ENCODE results near the gene TBL3. TPM values are rescaled to one million over a fixed set of nuclear protein-coding genes. Genes with fewer than 3 reads are reported as not detected.

The TBL3 gene
- total RNA-seq, 1 experiment from 2014 or later, result 26.8 TPM

GRCh38 chr16:1941162-1942046 is 30.4 kb upstream of the TBL3 start:
- intact Hi-C loops (cut with micrococcal nuclease), result no loop called here
- Mint-ChIP-seq H3K27me3 (ENCODE audit: insufficient read depth, unreplicated experiment) (no peaks in the 10 kb centered on the region), H3K4me1 (ENCODE audit: insufficient read depth, unreplicated experiment) (peaks cover 5% of the 10 kb centered on the region), H3K4me3 (ENCODE audit: unreplicated experiment) (peak overlapping the region; percentile 87), H3K36me3 (ENCODE audit: insufficient read depth, unreplicated experiment) (peaks cover 22% of the 10 kb centered on the region), H3K9me3 (ENCODE audit: unreplicated experiment) (no peaks in the 10 kb centered on the region), H3K27ac (ENCODE audit: low read depth, unreplicated experiment) (no peak overlapping the region)
- no peak for TF ChIP-seq CTCF (IDR thresholded peaks at IDR 0.05; ENCODE audit: unreplicated experiment)
- no TSS peak for BruUV-seq (replicated peaks)
- DNase-seq (ENCODE audit: unreplicated experiment), result no peak
- CTCF ChIA-PET, result interaction anchor here (0.5 to 1.8 kb wide), 5 partner anchors 10 to 181 kb away, joined by 3 to 8 read pairs (median 3); no protein-coding TSS in a partner anchor
- POLR2A ChIA-PET, result interaction anchor here (1.4 to 2.8 kb wide), 4 partner anchors 17 to 23 kb away, joined by 3 to 33 read pairs (median 8); partner anchors contain the start of genes NDUFB10 and RPS2

- Mint-ChIP-seq H3K4me3 (ENCODE audit: unreplicated experiment) (peak overlapping the region; percentile 87), H3K27me3 (ENCODE audit: insufficient read depth, unreplicated experiment) (no peaks in the 10 kb centered on the region), H3K4me1 (ENCODE audit: insufficient read depth, unreplicated experiment) (peaks cover 5% of the 10 kb centered on the region), H3K36me3 (ENCODE audit: insufficient read depth, unreplicated experiment) (peaks cover 18% of the 10 kb centered on the region), H3K27ac (ENCODE audit: low read depth, unreplicated experiment) (peak overlapping the region; percentile 42), H3K9me3 (ENCODE audit: unreplicated experiment) (no peaks in the 10 kb centered on the region)
- ChIA-PET CTCF (interaction anchor here (0.5 to 1.8 kb wide), 6 partner anchors 9 to 198 kb away, joined by 3 to 8 read pairs (median 4); no protein-coding TSS in a partner anchor), POLR2A (interaction anchor here (0.8 to 2.8 kb wide), 6 partner anchors 10 to 213 kb away, joined by 3 to 33 read pairs (median 10); partner anchors contain the start of genes NDUFB10, RPS2 and TRAF7)
- DNase-seq (ENCODE audit: unreplicated experiment), result peak; percentile 66
- no TSS peak for BruUV-seq (replicated peaks)
- no peak for TF ChIP-seq CTCF (IDR thresholded peaks at IDR 0.05; ENCODE audit: unreplicated experiment)
- intact Hi-C loops (cut with micrococcal nuclease), result no loop called here
Observed at GRCh38 chr16:1942047-1942809, 29.6 kb upstream of the TBL3 start.

GRCh38 chr16:1942810-1943726 is 28.8 kb upstream of the TBL3 start, which contains the start of gene MSRB1:
Gene MSRB1, minus strand, starts transcription at chr16:1943199. Its CDS starts 43 bp downstream, at chr16:1943156.
- peaks cover 5% of the 10 kb centered on the region for H3K4me1 Mint-ChIP-seq (ENCODE audit: insufficient read depth, unreplicated experiment)
- intact Hi-C loops (cut with micrococcal nuclease), result no loop called here
- peak within 1 kb of the TSS; percentile 42 for H3K27ac Mint-ChIP-seq (ENCODE audit: low read depth, unreplicated experiment)
- BruUV-seq (replicated peaks), result no TSS peak
- TF ChIP-seq CTCF (IDR thresholded peaks at IDR 0.05; ENCODE audit: unreplicated experiment), result no peak
- peak within 1 kb of the TSS; percentile 87 for H3K4me3 Mint-ChIP-seq (ENCODE audit: unreplicated experiment)
- H3K27me3 Mint-ChIP-seq (ENCODE audit: insufficient read depth, unreplicated experiment), result no peaks in the 10 kb centered on the region
- H3K9me3 Mint-ChIP-seq (ENCODE audit: unreplicated experiment), result no peaks in the 10 kb centered on the region
- CTCF ChIA-PET, result interaction anchor here (0.6 to 1.4 kb wide), 3 partner anchors 9 to 197 kb away, joined by 3 to 4 read pairs (median 3); no protein-coding TSS in a partner anchor
- DNase-seq (ENCODE audit: unreplicated experiment), result peak; percentile 99
- H3K36me3 Mint-ChIP-seq (ENCODE audit: insufficient read depth, unreplicated experiment), result peaks cover 11% of the 10 kb centered on the region
- POLR2A ChIA-PET, result interaction anchor here (0.6 to 2.8 kb wide), 13 partner anchors 9 to 212 kb away, joined by 3 to 33 read pairs (median 3); partner anchors contain the start of genes NDUFB10, NUBP2, RPS2 and SPSB3

All from MCF 10A (cell line).